IMR-90 (cell line): Measurements from ENCODE around the gene PHF14. TPM values are rescaled to one million over a fixed set of nuclear protein-coding genes. Genes with fewer than 3 reads are reported as not detected.

Source experiments
- ATAC-seq: fragments of 200-7000 bp; cut with Tn5 transposase; 2 replicates; pipeline ENCODE4 v1.9.1; 2020; ENCODE audit warnings: low read depth, mild to moderate bottlenecking, moderate library complexity
- BruUV-seq: library from RNA; stranded (reverse); fragments of 400-500 nt; replicated peaks from 2 replicates; lab custom pipeline; 2021; lab: Mats Ljungman, UMichigan
- CTCF ChIA-PET: fragments of 300-600 bp; formaldehyde crosslinking; extraction: SDS; loops from one replicate; lab custom pipeline; 2021; ENCODE audit warnings: antibody characterized with exemption; lab: Yijun Ruan, JAX
- POLR2A ChIA-PET: fragments of 300-600 bp; sonication (Branson Sonifier 250); formaldehyde crosslinking; loops from one replicate; lab custom pipeline; 2022; ENCODE audit warnings: antibody characterized with exemption; ENCODE audit not compliant: unreplicated experiment; lab: Charles Lee
- DNase-seq: peaks from one replicate; pipeline ENCODE4 v3.0.0; 2013
- H2AFZ ChIP-seq: replicated peaks from 2 replicates; pipeline ENCODE3; 2013; ENCODE audit warnings: low read length, mild to moderate bottlenecking; ENCODE audit not compliant: poor library complexity
- H2AK5ac ChIP-seq: 2 replicates; pipeline ENCODE4 v1.6.1; 2013; ENCODE audit warnings: low read depth, low read length, inconsistent platforms
- H2AK9ac ChIP-seq: replicated peaks from 2 replicates; pipeline ENCODE3; 2013; ENCODE audit warnings: mild to moderate bottlenecking, low read depth, low read length, moderate library complexity; ENCODE audit not compliant: poor library complexity
- H2BK120ac ChIP-seq: 2 replicates; pipeline ENCODE4 v1.6.1; 2013; ENCODE audit warnings: low read depth, low read length, inconsistent platforms
- H2BK15ac ChIP-seq: 3 replicates; pipeline ENCODE4 v1.6.1; 2013; ENCODE audit warnings: low read depth, low read length, inconsistent platforms
- H2BK20ac ChIP-seq: 2 replicates; pipeline ENCODE4 v1.6.1; 2013; ENCODE audit warnings: low read depth, mild to moderate bottlenecking, inconsistent platforms, low read length, moderate library complexity
- H2BK5ac ChIP-seq: 2 replicates; pipeline ENCODE4 v1.6.1; 2013; ENCODE audit warnings: mild to moderate bottlenecking, low read depth, low read length, inconsistent platforms; ENCODE audit not compliant: poor library complexity, severe bottlenecking
- H3K14ac ChIP-seq: replicated peaks from 2 replicates; pipeline ENCODE4 v1.6.1; 2013; ENCODE audit warnings: low read depth, low read length, inconsistent platforms
- H3K18ac ChIP-seq: 2 replicates; pipeline ENCODE4 v1.6.1; 2013; ENCODE audit warnings: low read depth, low read length, control low read depth
- H3K23ac ChIP-seq: 2 replicates; pipeline ENCODE4 v1.6.1; 2013; ENCODE audit warnings: low read depth, low read length, inconsistent platforms
- H3K27ac ChIP-seq: 2 replicates; pipeline ENCODE4 v1.5.1; 2013; ENCODE audit warnings: mild to moderate bottlenecking, control low read depth, low read length; ENCODE audit not compliant: insufficient read depth
- H3K27me3 ChIP-seq: 2 replicates; pipeline ENCODE4 v1.6.1; 2013; ENCODE audit warnings: low read length; ENCODE audit not compliant: control insufficient read depth, insufficient read depth
- H3K36me3 ChIP-seq: 2 replicates; pipeline ENCODE4 v1.6.1; 2013; ENCODE audit warnings: low read length, mixed read lengths; ENCODE audit not compliant: control insufficient read depth, insufficient read depth
- H3K4ac ChIP-seq: 2 replicates; pipeline ENCODE4 v1.6.1; 2013; ENCODE audit warnings: low read depth, low read length, inconsistent platforms
- H3K4me1 ChIP-seq: 2 replicates; pipeline ENCODE4 v1.6.1; 2013; ENCODE audit warnings: low read length, mixed read lengths; ENCODE audit not compliant: control insufficient read depth, insufficient read depth
- H3K4me2 ChIP-seq: 2 replicates; pipeline ENCODE4 v1.6.1; 2013; ENCODE audit warnings: low read depth, mild to moderate bottlenecking, control low read depth, low read length, moderate library complexity
- H3K4me3 ChIP-seq: 2 replicates; pipeline ENCODE4 v1.5.1; 2013; ENCODE audit warnings: low read depth, mild to moderate bottlenecking, control low read depth, low read length, moderate library complexity; ENCODE audit not compliant: insufficient read depth
- H3K56ac ChIP-seq: 2 replicates; pipeline ENCODE4 v1.6.1; 2013; ENCODE audit warnings: low read length, inconsistent platforms; ENCODE audit not compliant: insufficient read depth; ENCODE audit errors: extremely low read depth
- H3K79me1 ChIP-seq, 2 experiments: 2 replicates each; pipeline ENCODE4 v1.6.1; 2013; ENCODE audit warnings: low read length in 2 of 2, inconsistent platforms in 1 of 2, low read depth in 1 of 2
- H3K9ac ChIP-seq: 2 replicates; pipeline ENCODE4 v1.6.1; 2013; ENCODE audit warnings: low read depth, low read length, control low read depth
- H3K9me1 ChIP-seq: 2 replicates; pipeline ENCODE4 v1.6.1; 2013; ENCODE audit warnings: low read length, inconsistent platforms; ENCODE audit not compliant: insufficient read depth
- H3K9me3 ChIP-seq: 2 replicates; pipeline ENCODE4 v1.6.1; 2013; ENCODE audit warnings: low read length; ENCODE audit not compliant: control insufficient read depth, insufficient read depth
- H4K20me1 ChIP-seq: 2 replicates; pipeline ENCODE4 v1.6.1; 2013; ENCODE audit warnings: low read length, inconsistent platforms; ENCODE audit not compliant: insufficient read depth
- H4K5ac ChIP-seq: 2 replicates; pipeline ENCODE4 v1.6.1; 2013; ENCODE audit warnings: mild to moderate bottlenecking, low read depth, low read length, control low read depth
- H4K8ac ChIP-seq, 2 experiments: 2 replicates each; pipeline ENCODE4 v1.6.1; 2013; ENCODE audit warnings: low read depth in 2 of 2, low read length in 2 of 2, control low read depth in 1 of 2, inconsistent platforms in 1 of 2
- H4K91ac ChIP-seq: 2 replicates; pipeline ENCODE4 v1.6.1; 2013; ENCODE audit warnings: low read depth, low read length, inconsistent platforms; ENCODE audit not compliant: insufficient read depth
- BHLHE40 ChIP-seq: fragments of 150-350 bp; IDR thresholded peaks from 2 replicates; pipeline ENCODE4 v1.6.1; 2016; ENCODE audit warnings: mild to moderate bottlenecking, low read depth, low read length
- CEBPB ChIP-seq: IDR thresholded peaks from 2 replicates; pipeline ENCODE4 v1.6.1; 2012; ENCODE audit warnings: low read depth, low read length, improper control_type of control experiment
- CHD1 ChIP-seq: IDR thresholded peaks from 2 replicates; pipeline ENCODE4 v1.6.1; 2012; ENCODE audit warnings: low read depth, low read length, improper control_type of control experiment
- CTCF ChIP-seq: conservative IDR thresholded peaks from 2 replicates; pipeline ENCODE4 v1.5.1; 2012; ENCODE audit warnings: mild to moderate bottlenecking, low read depth, low read length, improper control_type of control experiment
- ELK1 ChIP-seq: fragments of 150-350 bp; IDR thresholded peaks from 2 replicates; pipeline ENCODE4 v1.6.1; 2016; ENCODE audit warnings: low read depth, mild to moderate bottlenecking, low read length, moderate library complexity, borderline replicate concordance
- FOS ChIP-seq: fragments of 150-350 bp; IDR thresholded peaks from 2 replicates; pipeline ENCODE4 v1.6.1; 2016; ENCODE audit warnings: low read depth, low read length
- MAFK ChIP-seq: IDR thresholded peaks from 2 replicates; pipeline ENCODE4 v1.6.1; 2012; ENCODE audit warnings: low read depth, low read length, improper control_type of control experiment
- MAZ ChIP-seq: IDR thresholded peaks from 2 replicates; pipeline ENCODE4 v1.6.1; 2012; ENCODE audit warnings: low read depth, mild to moderate bottlenecking, low read length, improper control_type of control experiment, moderate library complexity, borderline replicate concordance
- MXI1 ChIP-seq: IDR thresholded peaks from 2 replicates; pipeline ENCODE4 v1.6.1; 2012; ENCODE audit warnings: low read depth, mild to moderate bottlenecking, low read length, moderate library complexity, borderline replicate concordance
- NFE2L2 ChIP-seq: fragments of 150-350 bp; IDR thresholded peaks from 2 replicates; pipeline ENCODE4 v1.6.1; 2016; ENCODE audit warnings: low read depth, mild to moderate bottlenecking, low read length
- POLR2A ChIP-seq: IDR thresholded peaks from 2 replicates; pipeline ENCODE4 v1.6.1; 2012; ENCODE audit warnings: mild to moderate bottlenecking, low read depth, low read length
- RAD21 ChIP-seq: IDR thresholded peaks from 2 replicates; pipeline ENCODE4 v1.6.1; 2012; ENCODE audit warnings: low read length, improper control_type of control experiment
- RCOR1 ChIP-seq: IDR thresholded peaks from 2 replicates; pipeline ENCODE4 v1.6.1; 2012; ENCODE audit warnings: mild to moderate bottlenecking, low read length, improper control_type of control experiment; ENCODE audit not compliant: insufficient replicate concordance
- RFX5 ChIP-seq: IDR thresholded peaks from 2 replicates; pipeline ENCODE4 v1.8.0; 2012; ENCODE audit warnings: low read depth, mild to moderate bottlenecking, low read length, moderate library complexity
- SMC3 ChIP-seq: fragments of 150-350 bp; IDR thresholded peaks from 2 replicates; pipeline ENCODE4 v1.6.1; 2016; ENCODE audit warnings: low read depth, mild to moderate bottlenecking, antibody characterized with exemption, low read length, moderate library complexity
- USF2 ChIP-seq: fragments of 150-350 bp; IDR thresholded peaks from 2 replicates; pipeline ENCODE4 v1.6.1; 2017; ENCODE audit warnings: mild to moderate bottlenecking, antibody characterized with exemption, low read length, low read depth
- WGBS, 2 experiments: methylation state at CpG; one replicate each; pipeline versions ENCODE4 v1.1.5 to v1.1.7; 2013; ENCODE audit warnings: missing lambda C conversion rate in 2 of 2; ENCODE audit not compliant: insufficient read length in 1 of 2; ENCODE audit errors: extremely low coverage in 2 of 2; 5-methylcytosine and 5-hydroxymethylcytosine counted together
- dilution Hi-C: fragments of 300-500 bp; cut with HindIII; formaldehyde crosslinking; loops from one replicate; pipeline ENCODE4 v1.14.3; 2018; ENCODE audit warnings: low sequenced_read_pairs; ENCODE audit not compliant: unreplicated experiment
- in situ Hi-C: fragments of 300-500 bp; cut with MboI; formaldehyde crosslinking; loops from 3 replicates; pipeline ENCODE4 v1.14.3; 2019; ENCODE audit warnings: low sequenced_read_pairs, inconsistent platforms, mixed read lengths
- intact Hi-C: fragments of 100-400 bp; cut with micrococcal nuclease; formaldehyde crosslinking; loops from 2 replicates; pipeline ENCODE4 v1.10.0; 2022
- polyA plus RNA-seq, 3 experiments: library from polyadenylated mRNA; depleted of rRNA; stranded (reverse); fragments of >200 nt; gene quantifications; 2 replicates each; pipeline ENCODE4 v1.2.3, GENCODE V29; 2012; ENCODE audit warnings: low replicate concordance in 1 of 3
- total RNA-seq: library from RNA; depleted of rRNA; stranded (reverse); fragments of >200 nt; gene quantifications from 2 replicates; pipeline ENCODE4 v1.2.3, GENCODE V29; 2012

PHF14 gene
- total and polyA plus RNA-seq, 2 of the 4 experiments (the other 2 are of a cell fraction): 8.7 to 17.2 TPM

- in situ Hi-C loops: no loop called here
- Histone ChIP-seq H4K20me1 (no peaks in the 10 kb centered on the region), H2BK15ac (no peak overlapping the region), H4K8ac (no peak overlapping the region), H2AK9ac (no peak overlapping the region), H2AK5ac (no peak overlapping the region), H2BK5ac (no peak overlapping the region), H3K18ac (no peak overlapping the region), H3K27ac (no peak overlapping the region), H3K4me2 (peak overlapping the region; percentile 23), H3K14ac (no peak overlapping the region), H3K56ac (no peak overlapping the region), H3K23ac (no peak overlapping the region), H4K5ac (no peak overlapping the region), H3K4me3 (no peak overlapping the region), H2AFZ (no peak overlapping the region), H3K27me3 (no peaks in the 10 kb centered on the region), H2BK20ac (no peak overlapping the region), H3K9ac (no peak overlapping the region), H4K91ac (no peak overlapping the region), H3K9me3 (no peaks in the 10 kb centered on the region), H3K36me3 (no peaks in the 10 kb centered on the region), H3K9me1 (no peaks in the 10 kb centered on the region), H3K4ac (no peak overlapping the region), H3K4me1 (peaks cover 5% of the 10 kb centered on the region), H3K79me1 (no peaks in the 10 kb centered on the region), H2BK120ac (no peak overlapping the region)
- ATAC-seq (peak; percentile 88), DNase-seq (peak; percentile 66)
- ChIA-PET CTCF (interaction anchor here (0.5 to 1.3 kb wide), 7 partner anchors 9 to 1278 kb away, joined by 3 to 8 read pairs (median 4); no protein-coding TSS in a partner anchor), POLR2A (interaction anchor here (1.1 kb wide), 1 partner anchor 45 kb away, joined by 3 read pairs; no protein-coding TSS in a partner anchor)
- dilution Hi-C loops: no loop called here
- no TSS peak for BruUV-seq
- no peak for TF ChIP-seq CHD1
- no peak for TF ChIP-seq MXI1
- no peak for TF ChIP-seq NFE2L2
- TF ChIP-seq CEBPB: no peak
- no peak for TF ChIP-seq MAZ
- no peak for TF ChIP-seq POLR2A
- no peak for TF ChIP-seq RFX5
- TF ChIP-seq CTCF: peak; percentile 76
- no peak for TF ChIP-seq ELK1
- TF ChIP-seq MAFK: no peak
- TF ChIP-seq USF2: no peak
- TF ChIP-seq SMC3: peak; percentile 78
- TF ChIP-seq FOS: no peak
- TF ChIP-seq RCOR1: no peak
- peak; percentile 74 for TF ChIP-seq RAD21
- TF ChIP-seq BHLHE40: no peak
- intact Hi-C loops: loop anchor here (1.0 to 2.0 kb wide), 3 partner anchors 238 to 323 kb away; a partner anchor contains a TSS
- no CpG with 5 or more reads among the region's 4 CpGs for WGBS, 2 experiments
Measured at GRCh38 chr7:11212080-11212711, 238.5 kb downstream of the PHF14 start.
